Fibroblast of peridontal ligament (primary cell): Measurements from ENCODE around the gene MED22.
"Not testable (repeated sequence)": the region's sequence is repeated elsewhere in the genome, so short reads cannot be mapped to it uniquely, and the experiment has no call there.

Experiments used
- DNase-seq: peaks from one replicate; pipeline ENCODE4 v3.0.0-alpha.2; 2010; ENCODE audit errors: extremely low read depth

The MED22 gene

GRCh38 chr9:133306242-133307204, 41.4 kb downstream of the MED22 start:
- DNase-seq: no peak

- no peak for DNase-seq
Measured at GRCh38 chr9:133305731-133306130, 42.2 kb downstream of the MED22 start.

GRCh38 chr9:133304477-133305377, 43.2 kb downstream of the MED22 start:
- no peak for DNase-seq

- DNase-seq: no peak
Measured at GRCh38 chr9:133304158-133304470, 43.8 kb downstream of the MED22 start.

- DNase-seq: no peak
Measured at GRCh38 chr9:133303266-133304157, 44.4 kb downstream of the MED22 start.

GRCh38 chr9:133301253-133302230, 46.4 kb downstream of the MED22 start:
- no peak for DNase-seq

- DNase-seq: not testable (repeated sequence)
Measured at GRCh38 chr9:133299996-133300395, 47.9 kb downstream of the MED22 start.

- no peak for DNase-seq
Measured at GRCh38 chr9:133294257-133294656, 53.7 kb downstream of the MED22 start.

- no peak for DNase-seq
Measured at GRCh38 chr9:133290751-133291302, 57.1 kb downstream of the MED22 start.
